Measurements from ENCODE around the gene LAMTOR4.
A peak's percentile ranks its signal among the peaks of the same experiment; 100 is the strongest.
"Not testable (repeated sequence)": the region's sequence is repeated elsewhere in the genome, so short reads cannot be mapped to it uniquely, and the experiment has no call there.

LAMTOR4 gene

DNA sequence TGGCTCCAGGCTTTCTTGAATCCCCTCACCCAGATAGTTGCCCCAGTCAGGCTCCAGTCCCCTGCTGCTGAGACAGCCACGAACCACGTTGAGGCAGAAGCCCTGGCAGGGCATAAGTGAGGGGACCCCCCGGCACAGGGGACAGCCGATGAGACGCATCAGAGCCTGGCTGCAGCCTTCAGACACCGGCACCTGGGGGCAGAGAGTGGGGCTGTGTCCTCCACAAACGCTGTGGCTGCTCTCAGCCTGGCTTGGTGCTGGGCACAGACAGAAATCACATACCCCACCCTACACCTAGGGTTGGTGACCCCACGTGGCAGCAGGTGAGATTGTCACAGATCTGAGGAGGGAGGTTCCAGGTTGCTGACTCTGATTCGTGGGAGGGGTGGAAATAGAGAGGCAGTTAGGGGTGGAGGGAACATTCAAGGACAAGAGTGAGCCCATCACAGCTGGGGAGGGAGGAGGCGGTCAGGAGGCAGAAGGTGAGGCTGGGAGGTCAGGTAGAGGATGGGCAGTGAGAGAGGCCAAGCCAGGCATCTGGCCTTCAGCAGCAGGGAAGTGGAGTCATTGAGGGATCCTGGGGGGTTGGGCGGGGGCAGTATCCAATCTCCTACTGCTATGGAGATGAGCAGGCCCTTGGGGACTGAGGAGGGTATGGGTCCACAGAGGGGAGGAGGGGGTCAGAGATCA, 25.2 kb downstream of the LAMTOR4 start:
- DNase-seq, result no peak

DNA sequence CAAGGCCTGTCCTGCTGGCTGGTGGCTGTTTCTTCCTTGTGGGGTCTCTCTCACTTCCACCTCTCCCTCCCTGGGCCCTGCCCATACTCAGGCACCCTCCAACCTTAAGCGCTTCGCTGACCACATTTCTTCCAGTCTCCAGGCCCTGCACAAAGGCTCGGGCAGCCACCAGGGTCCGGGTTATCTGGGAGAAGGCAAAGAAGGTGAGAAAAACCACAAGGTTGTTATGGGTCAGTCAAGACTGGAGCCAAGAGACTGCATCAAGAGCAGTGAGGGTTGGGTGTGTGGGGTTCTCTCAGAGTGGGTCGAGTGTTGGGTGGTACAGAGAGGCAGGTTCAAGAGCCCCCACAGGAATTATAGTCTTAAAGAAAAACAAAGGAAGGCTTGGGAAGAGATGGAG, 25.9 kb downstream of the LAMTOR4 start:
- DNase-seq, result no peak

DNA sequence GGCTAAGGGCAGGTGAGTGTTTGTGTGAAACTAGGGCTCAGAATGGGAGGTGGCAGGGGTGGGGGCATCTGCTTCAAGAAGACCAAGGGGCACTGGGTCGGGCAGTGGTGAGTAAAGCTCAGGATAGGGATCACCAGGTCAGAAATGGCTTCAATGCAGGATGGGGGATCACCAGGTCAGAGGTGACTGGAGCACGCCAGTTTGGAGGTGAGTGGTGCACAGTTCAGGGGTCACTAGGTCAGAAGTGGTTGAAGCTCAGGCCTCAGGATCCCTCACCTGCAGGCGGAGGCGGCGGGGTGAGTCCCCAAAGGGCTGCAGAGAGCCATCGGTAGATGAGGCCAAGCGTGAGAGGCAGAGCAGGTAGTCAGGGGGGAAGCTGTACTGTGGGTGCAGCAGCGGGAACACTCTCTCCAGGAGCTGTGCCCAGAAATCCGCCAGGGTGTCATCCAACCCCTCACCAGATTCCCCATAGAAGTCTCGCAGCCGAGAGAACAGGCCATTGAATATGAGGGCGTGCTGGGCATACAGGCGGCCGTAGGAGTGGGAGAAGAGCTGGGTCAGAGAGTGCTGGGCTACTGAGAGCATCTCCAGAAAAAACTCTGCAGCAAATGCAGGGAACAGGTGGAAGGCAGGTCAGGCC, 26.7 kb downstream of the LAMTOR4 start:
- DNase-seq, result no peak

DNA sequence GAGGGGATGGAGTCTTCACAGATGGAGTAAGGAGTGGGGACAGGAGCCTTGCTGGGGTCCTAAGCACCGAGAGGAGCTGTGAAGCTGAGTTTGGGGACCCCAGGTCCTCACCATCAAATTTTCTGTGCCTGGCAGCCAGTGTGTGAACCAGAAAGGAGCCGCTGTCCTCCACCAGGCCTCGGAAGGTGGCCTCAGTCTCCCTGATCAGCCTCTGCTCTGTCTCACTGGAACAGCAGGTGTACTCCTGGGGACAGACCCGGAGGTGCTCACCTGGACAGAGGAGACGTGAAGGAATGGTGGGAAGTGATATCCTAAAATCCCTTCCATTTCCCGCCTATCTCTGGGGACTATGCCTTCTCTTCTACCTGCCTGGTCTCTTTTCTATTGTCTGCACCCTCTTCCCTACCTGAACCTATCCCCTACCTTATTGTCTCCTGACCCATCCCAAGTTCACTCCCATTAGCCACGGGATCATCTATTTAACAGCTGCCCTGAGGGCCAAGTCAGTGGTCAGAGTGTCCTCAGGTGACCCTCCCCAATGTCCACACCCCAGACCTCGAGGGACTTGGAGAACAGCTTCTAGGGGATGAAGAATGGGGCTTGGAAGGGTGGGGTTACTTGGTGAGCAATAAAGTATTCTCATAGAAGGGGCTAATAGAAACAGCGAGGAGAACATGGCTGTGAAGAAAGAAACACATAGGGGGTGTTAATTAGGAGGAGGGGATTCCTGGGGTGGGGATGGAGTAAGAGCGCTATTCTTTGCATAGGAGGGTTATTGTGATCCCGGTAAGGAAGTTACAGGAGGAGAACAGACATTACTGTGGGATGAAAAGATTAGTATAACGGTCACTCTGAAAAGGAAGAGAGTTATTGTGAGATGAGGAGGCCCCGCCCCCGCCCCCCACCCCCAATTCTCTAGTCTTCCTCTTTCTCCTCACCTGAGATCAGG, 27.7 kb downstream of the LAMTOR4 start:
- no peak for DNase-seq

DNA sequence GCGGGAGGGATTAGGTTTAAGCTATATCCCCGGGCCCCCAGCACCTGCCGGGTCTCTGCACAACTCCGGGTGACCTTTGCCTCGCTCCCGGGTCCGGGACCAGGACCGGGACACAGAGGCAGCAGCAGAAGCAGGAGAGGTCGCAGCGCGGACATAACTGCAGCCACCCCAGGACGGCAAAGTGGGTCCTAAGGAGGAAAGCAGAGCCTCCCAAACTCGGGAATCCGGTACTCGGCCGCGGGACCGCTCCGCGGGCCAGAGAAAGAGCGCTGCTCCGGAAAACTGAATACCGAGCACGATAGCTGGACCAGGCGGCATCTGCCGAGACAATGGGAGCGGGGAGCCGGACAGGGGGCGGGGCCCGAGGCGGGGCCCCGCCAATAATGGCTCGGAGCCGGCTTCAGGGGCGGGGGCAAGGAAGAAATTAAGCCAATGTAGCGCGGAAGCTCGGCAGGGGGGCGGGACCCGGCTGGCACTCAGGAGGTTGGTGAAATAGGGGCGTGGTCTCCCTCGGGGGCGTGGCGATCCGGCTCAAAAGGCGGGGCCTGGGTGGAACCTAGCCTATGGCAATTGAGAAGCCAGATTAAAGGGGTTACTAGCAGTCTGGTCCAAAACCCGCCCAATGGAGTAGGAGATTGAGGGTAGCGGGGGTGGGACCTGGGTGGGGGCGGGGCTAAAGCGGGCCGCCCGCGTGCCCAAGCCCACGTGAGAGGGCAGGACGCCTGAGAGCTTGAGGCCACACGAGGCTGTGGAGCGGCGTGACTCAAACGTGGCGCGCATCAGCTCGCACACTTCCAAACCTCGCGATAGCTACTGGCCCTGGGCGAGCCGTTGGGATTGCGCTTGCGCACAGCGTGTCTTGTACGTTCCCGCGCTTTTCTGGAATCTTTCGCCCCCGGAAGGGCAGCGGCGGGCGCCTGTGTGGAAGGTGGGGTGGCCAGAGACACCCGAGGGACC, 28.6 kb downstream of the LAMTOR4 start, which contains the start of the genes GPC2 and STAG3:
TSS of gene GPC2 (minus strand) at position 337 of the 957 bp plus-strand sequence. CDS start at position 155, 182 bp downstream.
TSS of gene STAG3 (plus strand) at position 874 of the 957 bp plus-strand sequence. CDS start 2,639 bp downstream, outside the sequence.
- DNase-seq, result peak; percentile 98

DNA sequence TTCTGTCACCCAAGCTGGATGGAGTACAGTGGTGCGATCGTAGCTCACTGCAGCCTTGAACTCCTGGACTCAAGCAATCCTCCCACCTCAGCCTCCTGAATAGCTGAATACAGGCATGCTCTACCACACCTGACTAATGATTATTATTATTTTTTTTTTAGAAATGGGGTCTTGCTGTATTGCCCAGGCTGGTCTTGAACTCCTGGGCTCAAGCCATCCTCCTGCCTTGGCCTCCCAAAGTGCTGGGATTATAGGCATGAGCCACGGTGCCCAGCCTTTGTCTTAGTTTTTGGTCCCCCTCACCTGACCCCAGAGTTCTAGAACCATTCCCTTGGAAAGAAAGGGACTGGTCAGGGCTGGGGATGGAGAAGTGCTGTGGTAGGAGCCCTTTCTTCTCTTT, 31.4 kb downstream of the LAMTOR4 start:
- not testable (repeated sequence) for DNase-seq

DNA sequence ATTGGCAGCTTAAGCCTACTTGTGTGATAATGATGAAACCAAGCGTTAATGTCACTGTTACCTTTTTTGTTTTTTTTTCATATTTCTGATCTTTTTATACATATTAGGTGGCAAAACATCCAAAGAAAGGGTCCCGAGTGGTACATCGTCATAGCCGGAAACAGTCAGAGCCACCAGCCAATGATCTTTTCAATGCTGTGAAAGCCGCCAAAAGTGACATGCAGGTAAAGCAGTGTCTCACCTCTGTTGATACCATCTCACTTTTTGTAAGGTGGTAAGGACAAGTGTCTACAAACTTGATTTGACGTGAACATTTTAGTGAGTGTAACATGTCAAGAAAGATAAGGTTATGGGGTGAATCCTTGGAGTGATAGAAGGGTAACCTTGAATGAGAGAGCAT, 33.9 kb downstream of the LAMTOR4 start:
- DNase-seq, result not testable (repeated sequence)

DNA sequence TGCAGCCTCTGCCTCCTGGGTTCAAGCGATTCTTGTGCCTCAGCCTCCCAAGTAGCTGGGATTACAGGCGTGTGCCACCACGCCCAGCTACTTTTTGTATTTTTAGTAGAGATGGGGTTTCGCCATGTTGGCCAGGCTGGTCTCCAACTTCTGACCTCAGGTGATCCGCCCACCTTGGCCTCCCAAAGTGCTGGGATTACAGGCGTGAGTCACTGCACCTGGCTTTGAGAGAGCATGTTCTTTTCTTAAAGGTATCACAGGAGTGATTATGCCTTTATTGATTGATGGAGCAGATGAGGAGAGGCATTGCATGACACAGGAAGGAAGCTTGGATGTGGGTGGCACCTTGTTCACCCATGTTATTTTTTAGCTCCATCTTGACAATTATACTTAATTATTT, 34.4 kb downstream of the LAMTOR4 start:
- not testable (repeated sequence) for DNase-seq

DNA sequence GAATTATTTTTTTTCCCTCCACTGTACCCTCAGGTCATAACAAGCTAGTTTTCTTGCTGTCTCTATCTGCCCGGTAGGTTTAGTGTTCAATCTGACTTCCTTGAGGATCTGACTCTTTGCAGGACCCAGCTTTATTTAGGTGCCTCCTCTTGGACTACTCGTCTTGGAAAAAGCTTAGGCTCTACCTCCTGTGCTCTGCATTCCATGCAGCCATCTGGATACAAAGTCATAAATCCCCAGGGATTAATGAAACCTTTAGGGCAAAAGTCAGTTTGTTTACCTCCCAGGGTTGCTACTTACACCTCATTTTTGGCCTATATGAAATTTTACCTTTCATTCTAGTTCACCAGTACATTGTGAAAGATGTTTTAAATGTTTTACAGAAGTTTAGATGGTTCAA, 37.0 kb downstream of the LAMTOR4 start:
- DNase-seq, result no peak

DNA sequence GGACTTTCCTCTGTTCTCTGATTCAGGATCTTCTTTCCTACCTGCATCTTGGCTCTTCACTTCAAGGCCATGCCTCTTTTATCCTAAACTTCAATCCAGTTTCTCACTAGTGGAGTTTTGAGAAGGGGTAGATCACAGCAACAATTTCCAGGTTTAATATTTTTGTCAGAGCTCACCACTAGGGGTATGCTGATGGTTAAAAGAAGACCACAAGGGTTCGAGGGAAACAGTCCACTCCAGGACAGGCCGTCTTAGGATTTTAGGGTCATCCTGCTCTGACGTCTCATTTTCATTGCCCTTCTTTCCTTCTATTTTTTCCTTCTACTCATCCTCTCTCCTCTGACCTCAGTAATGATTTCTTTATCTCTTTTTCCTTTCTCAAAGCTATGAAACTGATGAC, 40.3 kb downstream of the LAMTOR4 start:
- no peak for DNase-seq

DNA sequence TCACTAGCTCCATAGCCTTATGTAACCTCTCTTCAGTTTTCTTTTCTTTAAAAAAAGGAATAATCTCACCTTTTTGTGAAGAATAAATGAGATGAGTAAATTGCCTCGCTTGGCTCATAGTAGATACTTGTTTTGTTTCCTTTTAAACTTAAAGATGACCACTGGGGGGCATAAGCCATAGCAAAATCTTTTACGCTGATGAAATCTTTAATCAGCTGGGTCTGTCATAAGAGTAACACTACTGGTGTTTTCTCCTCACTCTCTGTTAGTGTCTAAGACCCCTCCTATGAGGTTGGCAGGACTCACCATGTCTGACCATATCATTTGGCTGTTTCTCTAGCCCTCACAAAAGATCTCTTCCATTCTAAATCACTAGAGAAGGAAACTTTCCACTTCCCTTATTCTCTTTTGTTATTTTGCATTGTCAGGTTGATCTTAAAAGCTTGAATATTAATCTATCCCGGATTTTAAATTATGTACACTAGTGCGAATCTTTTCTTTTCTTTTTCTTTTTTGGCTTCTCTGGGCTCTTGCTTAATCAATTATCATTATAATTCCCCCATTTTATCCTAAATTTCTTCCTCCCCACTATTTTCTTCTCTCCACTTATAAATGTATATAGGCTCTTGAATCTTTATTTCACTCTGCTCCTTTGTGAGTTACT, 41.5 kb downstream of the LAMTOR4 start:
- DNase-seq, result no peak

DNA sequence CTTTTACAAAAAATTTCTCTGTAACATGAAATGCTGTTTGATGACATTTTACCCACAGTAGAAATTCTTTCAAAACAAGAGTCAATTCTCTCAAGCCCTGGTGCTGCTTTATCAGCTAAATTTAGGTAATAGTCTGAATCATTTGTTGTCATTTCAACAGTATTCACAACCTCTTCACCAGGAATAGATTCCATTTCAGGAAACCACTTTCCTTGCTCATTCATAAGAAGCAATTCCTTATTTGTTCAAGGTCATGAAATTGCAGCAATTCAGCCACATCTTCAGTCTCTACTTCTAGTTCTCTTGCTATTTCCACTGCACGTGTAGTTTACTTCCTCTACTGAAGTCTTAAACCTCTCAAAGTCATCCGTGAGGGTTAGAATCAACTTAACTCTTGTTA, 43.1 kb downstream of the LAMTOR4 start:
- DNase-seq, result no peak

DNA sequence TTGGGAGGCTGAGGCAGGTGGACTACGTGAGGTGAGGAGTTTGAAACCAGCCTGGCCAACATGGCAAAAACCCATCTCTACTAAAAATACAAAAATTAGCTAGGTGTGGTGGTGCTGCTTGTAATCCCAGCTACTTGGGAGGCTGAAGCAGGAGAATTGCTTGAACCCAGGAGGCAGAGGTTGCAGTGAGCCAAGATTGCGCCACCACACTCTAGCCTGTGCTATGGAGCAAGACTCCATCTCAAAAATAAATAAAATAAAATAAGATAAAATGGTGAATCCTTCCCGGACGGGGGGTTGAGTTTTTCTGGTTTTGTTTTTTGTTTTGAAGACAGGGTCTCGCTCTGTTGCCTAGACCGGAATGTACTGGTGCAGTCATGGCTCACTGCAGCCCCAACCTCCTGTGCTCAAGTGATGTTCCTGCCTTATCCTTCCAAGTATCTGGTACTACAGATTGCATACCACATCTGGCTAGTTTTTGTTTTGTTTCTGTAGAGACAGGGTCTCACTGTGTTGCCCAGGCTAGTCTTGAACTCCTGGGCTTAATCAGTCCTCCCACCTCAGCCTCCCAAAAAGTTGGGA, 43.7 kb downstream of the LAMTOR4 start:
- not testable (repeated sequence) for DNase-seq

DNA sequence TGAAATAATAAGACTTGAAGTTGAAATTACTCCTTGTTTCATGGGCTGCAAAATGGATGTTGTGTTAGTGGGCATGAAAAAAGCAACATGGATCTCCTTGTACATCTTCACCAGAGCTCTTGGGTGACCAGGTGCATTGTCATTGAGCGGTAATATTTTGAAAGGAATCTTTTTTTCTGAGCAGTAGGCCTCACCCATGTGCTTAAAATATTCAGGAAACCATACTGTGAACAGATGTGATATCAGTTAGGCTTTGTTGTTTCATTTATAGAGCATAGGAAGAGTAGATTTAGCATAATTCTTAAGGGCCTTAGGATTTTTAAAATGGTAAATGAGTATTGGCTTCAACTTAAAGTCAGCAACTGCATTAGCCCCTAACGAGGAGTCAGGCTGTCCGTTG, 44.3 kb downstream of the LAMTOR4 start:
- DNase-seq, result no peak

DNA sequence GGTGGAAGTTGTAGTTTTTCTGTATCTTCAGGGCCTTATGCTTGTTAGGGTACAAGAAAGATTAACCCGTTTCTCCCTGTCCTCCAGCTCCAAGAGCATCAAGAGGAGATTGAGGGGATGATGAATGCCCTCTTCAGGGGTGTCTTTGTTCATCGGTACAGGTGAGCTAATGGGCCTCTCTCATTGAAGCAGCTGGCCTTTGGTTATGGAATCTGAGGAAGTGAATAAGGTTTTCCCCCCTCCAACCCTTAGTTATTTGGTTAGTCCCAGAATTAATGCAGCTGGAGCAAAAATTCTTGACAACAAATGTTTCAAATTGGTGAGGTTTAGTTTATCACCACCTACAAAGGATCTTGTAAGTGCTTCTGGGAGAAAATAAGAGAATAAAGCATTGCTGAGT, 46.5 kb downstream of the LAMTOR4 start:
- DNase-seq, result no peak

DNA sequence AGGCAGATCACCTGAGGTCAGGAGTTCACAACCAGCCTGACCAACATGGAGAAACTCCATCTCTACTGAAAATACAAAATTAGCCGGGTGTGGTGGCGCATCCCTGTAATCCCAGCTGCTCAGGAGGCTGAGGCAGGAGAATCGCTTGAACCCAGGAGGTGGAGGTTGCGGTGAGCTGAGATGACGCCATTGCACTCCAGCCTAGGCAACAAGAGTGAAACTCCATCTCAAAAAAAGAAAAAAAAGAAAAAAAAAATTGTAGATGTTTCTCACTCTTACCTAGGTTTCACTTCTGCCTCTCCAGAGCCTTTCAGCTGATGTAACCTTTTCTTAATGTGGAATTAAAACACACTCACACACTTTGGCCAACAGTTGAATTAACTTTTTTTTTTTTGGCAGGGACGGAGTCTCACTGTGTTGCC, 47.2 kb downstream of the LAMTOR4 start:
- DNase-seq, result not testable (repeated sequence)

DNA sequence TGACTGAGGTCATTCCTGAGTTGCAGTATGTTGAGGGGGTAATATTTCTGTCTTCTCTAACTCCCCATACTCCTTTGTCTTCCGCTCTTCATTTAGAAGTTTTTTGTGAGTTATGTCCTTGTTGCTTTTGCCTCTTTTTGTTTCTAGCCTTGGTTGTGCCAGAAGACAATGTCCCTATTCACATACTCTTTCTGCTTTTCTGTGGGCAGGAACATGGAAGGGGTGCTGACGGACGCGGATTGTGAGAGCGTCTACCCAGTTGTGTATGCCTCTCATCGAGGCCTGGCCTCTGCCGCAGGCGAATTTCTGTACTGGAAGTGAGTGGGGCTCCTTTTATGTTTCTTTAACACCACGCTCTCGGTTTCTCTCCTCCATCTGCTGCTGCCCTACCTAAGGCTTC, 49.5 kb downstream of the LAMTOR4 start:
- no peak for DNase-seq

DNA sequence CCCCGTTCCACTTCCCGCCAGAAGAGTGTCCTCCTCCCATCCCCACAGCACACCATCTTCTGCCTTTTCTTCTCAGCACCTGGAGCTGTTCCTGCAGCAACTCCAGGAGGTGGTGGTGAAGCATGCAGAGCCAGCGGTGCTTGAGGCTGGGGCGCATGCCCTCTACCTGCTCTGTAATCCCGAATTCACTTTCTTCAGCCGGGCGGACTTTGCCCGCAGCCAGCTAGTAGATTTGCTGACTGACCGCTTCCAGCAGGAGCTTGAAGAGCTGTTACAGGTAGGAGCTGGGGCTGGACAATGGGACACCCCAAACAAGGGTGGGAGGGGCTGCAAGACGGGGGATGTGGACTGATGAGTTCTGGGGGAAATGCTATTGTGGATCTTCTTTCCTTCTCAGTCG, 52.0 kb downstream of the LAMTOR4 start:
- DNase-seq, result no peak

Data from stimulated activated CD4-positive, alpha-beta T cell treated with anti-CD3 and anti-CD28 coated beads, Interleukin-4, amount 100 ng/mL, for 4 hours (primary cell).